HepG2 (cell line): ENCODE data around the gene FIBP. TPM values are rescaled to one million over a fixed set of nuclear protein-coding genes. Genes with fewer than 3 reads are reported as not detected.

Experiments used
- ARID5B ChIP-seq: IDR thresholded peaks from 2 replicates; pipeline ENCODE4 v1.4.0; 2020; ENCODE audit warnings: mild to moderate bottlenecking, missing genetic modification reagents
- BATF2 ChIP-seq: sonication (generic); formaldehyde crosslinking; IDR thresholded peaks from 2 replicates; pipeline ENCODE4 v1.8.0; 2022; ENCODE audit warnings: mild to moderate bottlenecking, missing genetic modification reagents, moderate library complexity
- ERF ChIP-seq: IDR thresholded peaks from 2 replicates; pipeline ENCODE4 v1.6.1; 2018; ENCODE audit warnings: missing biosample characterization, missing genetic modification reagents
- MAF1 ChIP-seq: sonication (generic); formaldehyde crosslinking; IDR thresholded peaks from 2 replicates; pipeline ENCODE4 v1.5.0; 2020; ENCODE audit warnings: missing genetic modification reagents, borderline replicate concordance
- MAFK ChIP-seq, 2 experiments: IDR thresholded peaks in 1 of 2; conservative IDR thresholded peaks in 1 of 2; 2 replicates each; pipeline ENCODE4 v1.6.1; 2011; ENCODE audit warnings: improper control_type of control experiment in 2 of 2, low read length in 2 of 2
- NBN ChIP-seq: fragments of 450-650 bp; conservative IDR thresholded peaks from 2 replicates; pipeline ENCODE4 v1.6.1; 2017
- NFE2L2 ChIP-seq: fragments of 150-350 bp; IDR thresholded peaks from 2 replicates; pipeline ENCODE4 v1.6.1; 2014; ENCODE audit warnings: low read length
- RXRA ChIP-seq: sonication (generic); formaldehyde crosslinking; IDR thresholded peaks from 2 replicates; pipeline ENCODE4 v1.5.1; 2020; ENCODE audit warnings: missing genetic modification reagents
- SAP130 ChIP-seq: IDR thresholded peaks from 2 replicates; pipeline ENCODE4 v1.6.1; 2016; ENCODE audit warnings: low read depth
- SOX5 ChIP-seq: IDR thresholded peaks from 2 replicates; pipeline ENCODE4 v1.6.1; 2016; ENCODE audit warnings: borderline replicate concordance
- SP5 ChIP-seq: IDR thresholded peaks from 2 replicates; pipeline ENCODE4 v1.6.1; 2016; ENCODE audit warnings: low read depth, borderline replicate concordance
- STAG1 ChIP-seq: sonication (generic); formaldehyde crosslinking; IDR thresholded peaks from 2 replicates; pipeline ENCODE4 v1.4.0; 2020; ENCODE audit warnings: missing genetic modification reagents
- TAF1 ChIP-seq: sonication (generic); formaldehyde crosslinking; IDR thresholded peaks from 2 replicates; pipeline ENCODE4 v1.4.0; 2020; ENCODE audit warnings: missing genetic modification reagents
- TFE3 ChIP-seq: IDR thresholded peaks from 2 replicates; pipeline ENCODE4 v1.6.1; 2016
- ZNF230 ChIP-seq: sonication (generic); formaldehyde crosslinking; IDR thresholded peaks from 2 replicates; pipeline ENCODE4 v1.4.0; 2020; ENCODE audit warnings: mild to moderate bottlenecking, missing genetic modification reagents
- ZNF24 ChIP-seq: fragments of 450-650 bp; IDR thresholded peaks from 2 replicates; pipeline ENCODE4 v1.6.1; 2017; ENCODE audit warnings: antibody characterized with exemption, mild to moderate bottlenecking
- ZNF687 ChIP-seq: sonication (generic); formaldehyde crosslinking; IDR thresholded peaks from 2 replicates; pipeline ENCODE4 v1.5.1; 2020; ENCODE audit warnings: mild to moderate bottlenecking, missing genetic modification reagents, moderate library complexity
- polyA plus RNA-seq, 8 experiments: library from polyadenylated mRNA; depleted of rRNA in 3 of 8; stranded (reverse) in 7 of 8; unstranded in 1 of 8; fragments of >200 nt; fragmentation: Illumina TruSeq in 4 of 8; extraction: Trizol in 4 of 8; gene quantifications; 2 replicates each; pipeline versions ENCODE4 v1.2.1 to v1.2.3, GENCODE V29; 2011 to 2016; ENCODE audit warnings: low read depth in 4 of 8, missing spikeins in 1 of 8, mixed read lengths in 1 of 8; ENCODE audit not compliant: insufficient read depth in 1 of 8
- total RNA-seq, 5 experiments: library from RNA; depleted of rRNA; stranded (reverse); fragments of >200 nt; fragmentation: Illumina TruSeq; extraction: Trizol; gene quantifications; 2 replicates each; pipeline ENCODE4 v1.2.3, GENCODE V29; 2016; ENCODE audit warnings: low read depth in 1 of 5
- TF ChIP-seq, protein P1 (sequence below): sonication (generic); formaldehyde crosslinking; IDR thresholded peaks from 2 replicates; pipeline ENCODE4 v1.4.0; 2020; ENCODE audit warnings: missing genetic modification reagents, mild to moderate bottlenecking, borderline replicate concordance
- TF ChIP-seq, protein P2 (sequence below): sonication (generic); formaldehyde crosslinking; IDR thresholded peaks from 2 replicates; pipeline ENCODE4 v1.4.0; 2020; ENCODE audit warnings: missing genetic modification reagents

The FIBP gene
- total and polyA plus RNA-seq, 2 of the 13 experiments (the other 11 are each of a cell fraction or from before 2014, with no cell fraction given), result 42.9 to 62.1 TPM

- TF ChIP-seq BATF2 (CRISPR knock-in tag), result no peak
- peak; percentile 7; the same call in 1 of the 2 replicates for TF ChIP-seq SAP130 (CRISPR knock-in tag)
- TF ChIP-seq SP5 (CRISPR knock-in tag), result peak; percentile 38; the same call in 1 of the 2 replicates
- no peak for TF ChIP-seq NFE2L2
- TF ChIP-seq RXRA (CRISPR knock-in tag), result peak; percentile 90
- no peak for TF ChIP-seq MAFK (conservative IDR thresholded peaks at IDR 0.05 in 1 of 2, IDR thresholded peaks at IDR 0.05 in 1 of 2; ENCODE audit: low read length in 2 of 2)
- no peak for TF ChIP-seq TAF1 (CRISPR knock-in tag)
- TF ChIP-seq ZNF230 (CRISPR knock-in tag), result no peak
- no peak for TF ChIP-seq ERF (CRISPR knock-in tag)
- TF ChIP-seq, protein P1, sequence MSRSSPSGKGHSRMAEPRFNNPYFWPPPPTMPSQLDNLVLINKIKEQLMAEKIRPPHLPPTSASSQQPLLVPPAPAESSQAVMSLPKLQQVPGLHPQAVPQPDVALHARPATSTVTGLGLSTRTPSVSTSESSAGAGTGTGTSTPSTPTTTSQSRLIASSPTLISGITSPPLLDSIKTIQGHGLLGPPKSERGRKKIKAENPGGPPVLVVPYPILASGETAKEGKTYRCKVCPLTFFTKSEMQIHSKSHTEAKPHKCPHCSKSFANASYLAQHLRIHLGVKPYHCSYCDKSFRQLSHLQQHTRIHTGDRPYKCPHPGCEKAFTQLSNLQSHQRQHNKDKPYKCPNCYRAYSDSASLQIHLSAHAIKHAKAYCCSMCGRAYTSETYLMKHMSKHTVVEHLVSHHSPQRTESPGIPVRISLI (CRISPR knock-in tag), result peak; percentile 69
- TF ChIP-seq, protein P2, sequence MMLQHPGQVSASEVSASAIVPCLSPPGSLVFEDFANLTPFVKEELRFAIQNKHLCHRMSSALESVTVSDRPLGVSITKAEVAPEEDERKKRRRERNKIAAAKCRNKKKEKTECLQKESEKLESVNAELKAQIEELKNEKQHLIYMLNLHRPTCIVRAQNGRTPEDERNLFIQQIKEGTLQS (CRISPR knock-in tag), result no peak
- no peak for TF ChIP-seq SOX5 (CRISPR knock-in tag)
- no peak for TF ChIP-seq TFE3 (CRISPR knock-in tag)
- no peak for TF ChIP-seq STAG1 (CRISPR knock-in tag)
- no peak for TF ChIP-seq ZNF24
- TF ChIP-seq ARID5B (CRISPR knock-in tag), result peak; percentile 46; the same call in 1 of the 2 replicates
- TF ChIP-seq ZNF687 (CRISPR knock-in tag), result no peak
- TF ChIP-seq MAF1 (CRISPR knock-in tag), result no peak
- no peak for TF ChIP-seq NBN
Measured at GRCh38 chr11:65844231-65844872, 43.9 kb downstream of the FIBP start (continued).
